CD14-positive monocyte (primary cell): ENCODE measurements around the gene USB1. TPM values are rescaled to one million over a fixed set of nuclear protein-coding genes. Genes with fewer than 3 reads are reported as not detected.

ENCODE experiments used
- DNase-seq, 3 donors: peaks; one replicate each; pipeline ENCODE4 v3.0.0-alpha.2; 2011 to 2022
- H2AFZ ChIP-seq: 2 replicates; pipeline ENCODE4 v1.6.0; 2012; ENCODE audit warnings: mild to moderate bottlenecking, low read depth, low read length, inconsistent platforms; ENCODE audit not compliant: insufficient read depth, poor library complexity, severe bottlenecking
- H3K27ac ChIP-seq, 2 donors: 1 replicate in 1 of 2; 2 replicates in 1 of 2; pipeline ENCODE4 v1.5.1; 2012 to 2013; ENCODE audit warnings: low read length in 2 of 2, control low read depth in 1 of 2, inconsistent platforms in 1 of 2, low read depth in 1 of 2, mild to moderate bottlenecking in 1 of 2
- H3K27me3 ChIP-seq, 2 donors: one replicate each; pipeline versions ENCODE4 v1.6.0 to v1.6.1; 2011 to 2013; ENCODE audit warnings: low read length in 2 of 2; ENCODE audit not compliant: control insufficient read depth in 2 of 2, insufficient read depth in 2 of 2
- H3K36me3 ChIP-seq, 2 donors: replicated peaks in 1 of 2; 1 replicate in 1 of 2; 2 replicates in 1 of 2; pipeline versions ENCODE4 v1.5.1 to v1.6.1; 2012 to 2013; ENCODE audit warnings: low read length in 2 of 2, control low read depth in 1 of 2, inconsistent platforms in 1 of 2, mild to moderate bottlenecking in 1 of 2; ENCODE audit not compliant: insufficient read depth in 2 of 2, control insufficient read depth in 1 of 2
- H3K4me1 ChIP-seq, 2 donors: 1 replicate in 1 of 2; 2 replicates in 1 of 2; pipeline versions ENCODE4 v1.5.1 to v1.6.1; 2012 to 2013; ENCODE audit warnings: low read length in 2 of 2, control low read depth in 1 of 2, inconsistent platforms in 1 of 2, mild to moderate bottlenecking in 1 of 2, moderate library complexity in 1 of 2; ENCODE audit not compliant: insufficient read depth in 2 of 2, control insufficient read depth in 1 of 2
- H3K4me2 ChIP-seq: replicated peaks from 2 replicates; pipeline ENCODE3; 2012; ENCODE audit warnings: low read length, moderate library complexity, mild to moderate bottlenecking; ENCODE audit not compliant: poor library complexity, severe bottlenecking; ENCODE audit errors: extremely low read depth
- H3K4me3 ChIP-seq, 3 experiments: fragments of 200-600 bp in 1 of 3; sonication (generic) in 1 of 3; replicated peaks in 1 of 3; 1 replicate in 2 of 3; 2 replicates in 1 of 3; pipeline ENCODE4 v1.5.1; 2011 to 2013; ENCODE audit warnings: low read length in 3 of 3, mild to moderate bottlenecking in 3 of 3, control low read depth in 2 of 3, low read depth in 2 of 3, inconsistent platforms in 1 of 3, moderate library complexity in 1 of 3
- H3K79me2 ChIP-seq: 2 replicates; pipeline ENCODE4 v1.6.0; 2012; ENCODE audit warnings: mild to moderate bottlenecking, control low read depth, inconsistent platforms, low read length, moderate library complexity; ENCODE audit not compliant: insufficient read depth
- H3K9ac ChIP-seq: 2 replicates; pipeline ENCODE4 v1.6.0; 2017; ENCODE audit warnings: low read length, mild to moderate bottlenecking; ENCODE audit not compliant: insufficient read depth, poor library complexity, severe bottlenecking
- H3K9me3 ChIP-seq, 2 donors: replicated peaks in 1 of 2; 1 replicate in 1 of 2; 2 replicates in 1 of 2; pipeline versions ENCODE4 v1.5.1 to v1.6.1; 2012 to 2013; ENCODE audit warnings: low read length in 2 of 2, control low read depth in 1 of 2; ENCODE audit not compliant: control insufficient read depth in 1 of 2, insufficient read depth in 1 of 2
- H4K20me1 ChIP-seq: 2 replicates; pipeline ENCODE4 v1.6.0; 2012; ENCODE audit warnings: mild to moderate bottlenecking, low read length, control low read depth, moderate library complexity; ENCODE audit not compliant: insufficient read depth
- H3K27ac Mint-ChIP-seq, 7 donors: one replicate each; pipeline ENCODE4 v1.8.0; 2020; ENCODE audit warnings: mild to moderate bottlenecking in 7 of 7, mixed read lengths in 7 of 7, moderate library complexity in 6 of 7, inconsistent platforms in 2 of 7
- H3K27me3 Mint-ChIP-seq, 3 donors: one replicate each; pipeline ENCODE4 v1.8.0; 2021 to 2022; ENCODE audit warnings: low read depth in 3 of 3, mild to moderate bottlenecking in 3 of 3, mixed read lengths in 3 of 3, moderate library complexity in 3 of 3, inconsistent platforms in 1 of 3
- H3K36me3 Mint-ChIP-seq, 2 donors: one replicate each; pipeline ENCODE4 v1.8.0; 2020; ENCODE audit warnings: mixed read lengths in 2 of 2, inconsistent platforms in 1 of 2, mild to moderate bottlenecking in 1 of 2
- H3K4me1 Mint-ChIP-seq: one replicate; pipeline ENCODE4 v1.8.0; 2020; ENCODE audit warnings: mild to moderate bottlenecking, mixed read lengths
- H3K4me3 Mint-ChIP-seq, 2 donors: one replicate each; pipeline ENCODE4 v1.8.0; 2020; ENCODE audit warnings: mild to moderate bottlenecking in 2 of 2, mixed read lengths in 2 of 2, moderate library complexity in 1 of 2
- H3K9me3 Mint-ChIP-seq, 7 donors: one replicate each; pipeline ENCODE4 v1.8.0; 2020 to 2022; ENCODE audit warnings: mixed read lengths in 7 of 7, mild to moderate bottlenecking in 6 of 7, moderate library complexity in 6 of 7, inconsistent platforms in 2 of 7
- WGBS: methylation state at CpG from one replicate; pipeline ENCODE4 v1.1.5; 2013; ENCODE audit warnings: missing lambda C conversion rate; ENCODE audit not compliant: insufficient coverage; 5-methylcytosine and 5-hydroxymethylcytosine counted together
- intact Hi-C, 2 donors: fragments of 100-400 bp; cut with micrococcal nuclease; formaldehyde crosslinking; loops; one replicate each; pipeline versions ENCODE4 v1.15.0 to v1.15.1; 2023
- polyA plus RNA-seq, 3 donors: library from polyadenylated mRNA; depleted of rRNA in 1 of 3; unstranded in 2 of 3; stranded (reverse) in 1 of 3; fragments of 300-500 nt in 2 of 3; fragments of >200 nt in 1 of 3; fragmentation: Illumina TruSeq in 2 of 3; gene quantifications; 1 replicate in 2 of 3; 2 replicates in 1 of 3; pipeline ENCODE4 v1.2.3, GENCODE V29; 2012 to 2021
- TF ChIP-seq, protein P1 (sequence below): fragments of 200-600 bp; IDR thresholded peaks from one replicate; pipeline ENCODE4 v1.8.0; 2022; ENCODE audit warnings: antibody characterized with exemption, mild to moderate bottlenecking

USB1 gene
- polyA plus RNA-seq, 3 donors, result 25.7 to 55.7 (median 44.4) TPM

DNA sequence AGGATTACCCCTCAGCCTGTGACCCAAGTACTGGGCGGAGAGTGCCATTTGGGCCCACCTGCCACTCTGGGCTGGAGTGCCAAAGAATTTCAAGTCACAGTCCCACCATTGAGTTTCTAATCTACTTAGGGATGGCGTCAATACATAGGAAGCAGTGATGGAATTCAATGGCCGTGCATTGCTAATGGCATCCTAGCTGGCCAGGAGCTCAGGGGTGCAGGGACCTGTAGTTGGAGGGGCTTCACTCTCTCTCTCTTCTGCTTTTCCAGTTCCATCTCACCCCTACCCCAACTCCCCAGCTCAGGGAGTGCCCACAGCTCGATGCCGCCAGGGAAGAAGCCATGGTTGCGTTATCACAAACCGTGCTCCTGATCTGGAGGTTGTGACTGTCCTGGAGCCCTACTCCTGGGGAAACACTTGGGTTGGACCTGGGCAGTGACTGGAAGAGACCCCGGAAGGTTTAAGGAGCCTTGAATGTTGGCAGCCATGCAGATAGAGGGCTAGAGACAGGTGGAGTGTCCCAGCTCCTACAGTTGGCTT is 26.8 kb downstream of the USB1 start:
- Histone ChIP-seq H2AFZ (no peak overlapping the region), H3K36me3 (no peaks in the 10 kb centered on the region), H3K79me2 (no peaks in the 10 kb centered on the region), H3K4me3 (no peak overlapping the region), H3K4me2 (no peak overlapping the region), H3K9me3 (no peaks in the 10 kb centered on the region), H3K4me1 (peaks cover 18 to 29% of the 10 kb centered on the region in 2 donors), H3K27me3 (peaks cover 20 to 53% of the 10 kb centered on the region in 2 donors), H3K9ac (no peak overlapping the region), H4K20me1 (no peaks in the 10 kb centered on the region), H3K27ac (no peak overlapping the region)
- Mint-ChIP-seq H3K36me3 (no peaks in the 10 kb centered on the region), H3K4me3 (peak overlapping the region in 1 of 2 donors; percentile 80), H3K27ac (no peak overlapping the region), H3K4me1 (peaks cover 11% of the 10 kb centered on the region), H3K27me3 (peaks cover 40 to 59% (median 46%) of the 10 kb centered on the region in 3 donors), H3K9me3 (peaks cover 0 to 11% (median 3%) of the 10 kb centered on the region in 7 donors)
- TF ChIP-seq, protein P1, sequence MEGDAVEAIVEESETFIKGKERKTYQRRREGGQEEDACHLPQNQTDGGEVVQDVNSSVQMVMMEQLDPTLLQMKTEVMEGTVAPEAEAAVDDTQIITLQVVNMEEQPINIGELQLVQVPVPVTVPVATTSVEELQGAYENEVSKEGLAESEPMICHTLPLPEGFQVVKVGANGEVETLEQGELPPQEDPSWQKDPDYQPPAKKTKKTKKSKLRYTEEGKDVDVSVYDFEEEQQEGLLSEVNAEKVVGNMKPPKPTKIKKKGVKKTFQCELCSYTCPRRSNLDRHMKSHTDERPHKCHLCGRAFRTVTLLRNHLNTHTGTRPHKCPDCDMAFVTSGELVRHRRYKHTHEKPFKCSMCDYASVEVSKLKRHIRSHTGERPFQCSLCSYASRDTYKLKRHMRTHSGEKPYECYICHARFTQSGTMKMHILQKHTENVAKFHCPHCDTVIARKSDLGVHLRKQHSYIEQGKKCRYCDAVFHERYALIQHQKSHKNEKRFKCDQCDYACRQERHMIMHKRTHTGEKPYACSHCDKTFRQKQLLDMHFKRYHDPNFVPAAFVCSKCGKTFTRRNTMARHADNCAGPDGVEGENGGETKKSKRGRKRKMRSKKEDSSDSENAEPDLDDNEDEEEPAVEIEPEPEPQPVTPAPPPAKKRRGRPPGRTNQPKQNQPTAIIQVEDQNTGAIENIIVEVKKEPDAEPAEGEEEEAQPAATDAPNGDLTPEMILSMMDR, result no peak
- intact Hi-C loops, result no loop called here
- no peak for DNase-seq
- 91% methylated on average over 5 of the region's 8 CpGs for WGBS

- Mint-ChIP-seq H3K9me3 (peaks cover 0 to 11% (median 3%) of the 10 kb centered on the region in 7 donors), H3K36me3 (no peaks in the 10 kb centered on the region), H3K4me3 (peak overlapping the region in 1 of 2 donors; percentile 47), H3K27ac (no peak overlapping the region), H3K4me1 (peaks cover 11% of the 10 kb centered on the region), H3K27me3 (peaks cover 39 to 53% (median 40%) of the 10 kb centered on the region in 3 donors)
- no peaks in the 10 kb centered on the region for H3K79me2 ChIP-seq
- H3K9ac ChIP-seq, result no peak overlapping the region
- H3K36me3 ChIP-seq, result no peaks in the 10 kb centered on the region
- TF ChIP-seq, protein P1, result no peak
- no peak overlapping the region for H3K27ac ChIP-seq
- H3K4me1 ChIP-seq, result peaks cover 18 to 29% of the 10 kb centered on the region in 2 donors
- WGBS, result 43% methylated on average over 6 of the region's 6 CpGs
- H3K9me3 ChIP-seq, result no peaks in the 10 kb centered on the region
- H3K27me3 ChIP-seq, result peaks cover 20 to 47% of the 10 kb centered on the region in 2 donors
- H3K4me3 ChIP-seq, result no peak overlapping the region
- no peak for DNase-seq
- H3K4me2 ChIP-seq, result no peak overlapping the region
- no peaks in the 10 kb centered on the region for H4K20me1 ChIP-seq
- H2AFZ ChIP-seq, result no peak overlapping the region
- intact Hi-C loops, result no loop called here
These were observed 27.4 kb downstream of the USB1 start for GRCh38 chr16:58028541-58029070.
